Erythroblast (primary cell): ENCODE results near the gene CSNK1D.

Experiments used
- GATA1 ChIP-seq: IDR thresholded peaks from 2 replicates; pipeline ENCODE4 v1.6.1; 2011; ENCODE audit warnings: low read depth, mild to moderate bottlenecking, control low read depth, low read length, moderate library complexity
- POLR2A ChIP-seq: IDR thresholded peaks from 2 replicates; pipeline ENCODE4 v1.6.1; 2011; ENCODE audit warnings: mild to moderate bottlenecking, low read length

DNA sequence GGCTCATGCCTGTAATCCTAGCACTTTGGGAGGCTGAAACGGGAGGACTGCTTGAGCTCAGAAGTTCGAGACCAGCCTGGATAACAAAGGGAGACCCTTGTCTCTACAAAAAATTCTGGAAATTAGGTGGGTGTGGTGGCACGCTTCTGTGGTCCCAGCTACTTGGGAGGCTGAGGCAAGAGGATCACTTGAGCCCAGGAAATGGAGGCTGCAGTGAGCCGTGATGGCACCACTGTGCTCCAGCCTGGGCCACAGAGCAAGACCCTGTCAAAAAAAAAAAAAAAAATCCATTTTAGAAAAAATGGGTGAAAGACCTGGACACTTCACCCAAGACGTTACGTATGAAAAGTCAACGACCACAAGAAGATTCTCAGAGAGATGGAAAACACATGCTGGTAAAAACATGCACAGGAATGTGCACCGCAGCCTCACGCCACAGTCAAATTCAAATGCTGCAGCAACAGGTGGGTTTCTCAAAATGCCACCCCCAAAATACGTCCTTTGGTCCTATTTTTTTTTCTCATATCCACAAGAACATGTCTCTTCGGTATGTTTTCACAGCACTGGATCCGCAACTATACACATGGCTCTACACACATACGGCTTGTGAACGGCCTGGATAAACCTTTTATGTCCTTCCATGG, 17.1 kb downstream of the CSNK1D start:
- TF ChIP-seq POLR2A (no peak), GATA1 (no peak)
